Occipital lobe (tissue), 2 donors: ENCODE data around the gene FSTL1. TPM values are rescaled to one million over a fixed set of nuclear protein-coding genes. Genes with fewer than 3 reads are reported as not detected.

ENCODE experiments used
- DNase-seq: peaks from one replicate; lab custom pipeline; 2025; lab: John Stamatoyannopoulos, UW
- total RNA-seq: library from RNA; depleted of rRNA; stranded (reverse); fragments of >200 nt; gene quantifications from one replicate; pipeline ENCODE4 v1.2.3, GENCODE V29; 2014

Gene FSTL1
- total RNA-seq, 1 donor from 2014 or later, result 63.8 TPM

GRCh38 chr3:120468635-120469295, 18.0 kb upstream of the FSTL1 start:
- no peak for DNase-seq

DNA sequence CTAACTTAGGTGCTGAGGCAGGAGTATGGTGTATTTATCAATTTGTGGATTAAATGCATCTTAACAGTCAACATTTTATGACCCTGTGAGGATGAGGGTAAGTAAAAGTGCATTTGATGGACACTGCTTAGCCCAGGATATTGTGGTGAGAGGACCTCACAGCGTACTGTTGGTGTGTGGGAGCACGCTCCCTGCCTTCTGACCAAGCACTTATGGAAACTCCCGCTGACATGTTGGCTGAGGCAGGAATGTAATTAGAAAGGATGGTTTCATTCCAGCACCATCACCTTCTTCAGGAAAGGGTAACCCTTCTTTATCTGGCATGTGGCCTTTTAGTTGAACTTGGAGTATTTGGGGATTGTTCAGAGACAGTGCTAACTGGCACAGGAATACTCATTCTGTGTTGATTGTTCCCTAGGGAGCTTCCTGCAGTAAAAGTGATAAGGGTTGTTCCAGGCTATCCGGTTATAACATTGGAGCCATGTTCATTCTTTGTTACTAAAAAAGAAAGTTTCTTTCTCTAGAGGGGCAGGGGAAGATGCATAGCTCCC, 11.7 kb upstream of the FSTL1 start:
- DNase-seq, result no peak

DNA sequence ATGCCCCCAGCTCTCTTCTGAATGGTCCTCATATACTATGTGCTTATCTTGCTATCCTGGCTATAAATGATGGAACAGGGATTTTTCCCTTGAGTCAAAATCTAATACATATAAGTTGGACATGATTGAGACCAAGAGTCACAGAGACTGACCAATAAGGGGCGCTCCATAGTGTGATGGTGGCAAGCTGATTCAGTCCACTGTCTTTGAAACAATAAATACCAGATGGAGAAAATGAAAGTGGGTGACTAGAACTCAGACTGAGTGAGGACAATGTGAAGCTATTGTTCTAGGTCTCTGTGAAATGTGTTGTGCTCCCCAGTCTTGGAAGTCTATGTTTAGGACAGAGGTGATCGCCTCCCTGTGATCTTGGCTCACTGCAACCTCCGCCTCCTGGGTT, 10.6 kb upstream of the FSTL1 start:
- no peak for DNase-seq

GRCh38 chr3:120460862-120461261, 10.1 kb upstream of the FSTL1 start:
- DNase-seq, result peak; percentile 48

DNA sequence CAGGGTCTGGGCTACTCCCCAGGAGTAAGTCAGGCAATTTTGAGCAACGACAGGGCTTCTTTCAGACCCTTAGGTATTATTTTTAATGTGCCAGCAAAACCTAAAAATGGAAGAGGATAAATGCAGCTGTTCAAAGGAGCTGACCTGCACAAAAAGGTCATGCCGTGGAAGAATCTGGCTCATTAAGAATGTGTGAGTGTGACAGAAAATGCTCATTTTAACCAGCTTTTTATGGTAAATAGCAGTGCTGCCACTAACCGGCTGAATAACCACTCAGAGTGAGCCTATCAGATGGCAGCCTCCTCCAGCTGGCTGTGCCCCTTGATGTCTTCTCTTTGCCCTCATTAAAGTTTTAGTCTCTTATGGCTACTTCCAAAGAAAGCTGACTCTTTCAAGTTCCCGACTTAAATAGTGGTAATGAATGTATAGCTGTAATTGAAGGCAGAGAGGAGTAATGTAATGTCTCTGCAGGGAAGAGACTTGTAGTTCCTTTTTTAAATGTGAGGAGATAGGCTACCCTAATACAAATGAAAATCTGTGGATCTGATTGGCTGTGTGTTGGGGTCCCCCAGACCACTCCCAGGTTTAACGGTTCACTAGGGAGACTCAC, 9.5 kb upstream of the FSTL1 start:
- no peak for DNase-seq

GRCh38 chr3:120459196-120459595, 8.4 kb upstream of the FSTL1 start:
- DNase-seq, result no peak

GRCh38 chr3:120457827-120458226, 7.0 kb upstream of the FSTL1 start:
- no peak for DNase-seq

DNA sequence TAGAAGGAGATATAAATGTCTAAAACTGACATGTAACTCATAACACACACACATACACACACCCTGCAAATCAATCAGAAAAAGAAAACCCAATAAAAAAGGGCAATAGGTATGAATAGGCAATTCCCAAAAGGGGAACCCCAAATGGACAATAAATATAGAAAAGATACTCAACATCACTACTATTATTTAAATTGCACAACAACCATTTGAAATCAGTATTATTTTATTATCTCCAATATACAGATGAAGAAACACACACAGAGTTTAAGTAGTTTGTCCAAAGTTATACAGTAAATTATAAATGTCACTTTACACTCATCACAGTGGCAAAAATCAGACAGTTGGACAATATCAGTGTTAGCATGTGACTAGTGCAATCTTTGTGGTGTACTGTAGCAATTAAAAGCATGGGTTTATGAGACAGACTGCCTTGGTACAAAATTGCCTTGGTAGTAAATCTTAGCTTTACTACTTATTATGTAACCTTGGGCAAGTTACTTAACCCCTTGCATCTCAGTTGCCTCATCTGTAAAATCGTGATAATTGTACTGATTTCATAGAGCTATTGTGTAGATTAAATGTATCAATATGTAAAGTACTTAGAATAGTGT, 3.4 kb upstream of the FSTL1 start:
- DNase-seq, result no peak

DNA sequence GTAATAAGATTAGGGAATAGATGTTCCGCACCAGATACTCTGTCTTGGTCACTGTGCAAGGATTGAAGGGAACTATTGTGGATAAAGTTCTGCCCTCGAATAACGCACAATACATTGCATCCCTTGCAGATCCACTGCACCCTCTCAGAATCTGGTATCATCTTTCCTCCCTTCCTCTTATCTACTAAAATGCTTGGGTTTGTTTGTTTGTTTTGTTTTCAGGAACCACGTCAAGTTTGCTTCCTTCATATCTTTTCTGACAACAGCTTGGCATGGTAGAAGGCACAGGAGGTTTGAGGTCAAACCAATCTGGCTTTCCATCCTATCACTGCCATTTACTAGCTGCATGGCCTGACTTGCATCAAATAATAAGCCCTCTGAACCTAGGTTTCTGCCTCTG, 2.0 kb upstream of the FSTL1 start:
- no peak for DNase-seq

- DNase-seq, result no peak
Observed at GRCh38 chr3:120451806-120452205, 1.0 kb upstream of the FSTL1 start.

DNA sequence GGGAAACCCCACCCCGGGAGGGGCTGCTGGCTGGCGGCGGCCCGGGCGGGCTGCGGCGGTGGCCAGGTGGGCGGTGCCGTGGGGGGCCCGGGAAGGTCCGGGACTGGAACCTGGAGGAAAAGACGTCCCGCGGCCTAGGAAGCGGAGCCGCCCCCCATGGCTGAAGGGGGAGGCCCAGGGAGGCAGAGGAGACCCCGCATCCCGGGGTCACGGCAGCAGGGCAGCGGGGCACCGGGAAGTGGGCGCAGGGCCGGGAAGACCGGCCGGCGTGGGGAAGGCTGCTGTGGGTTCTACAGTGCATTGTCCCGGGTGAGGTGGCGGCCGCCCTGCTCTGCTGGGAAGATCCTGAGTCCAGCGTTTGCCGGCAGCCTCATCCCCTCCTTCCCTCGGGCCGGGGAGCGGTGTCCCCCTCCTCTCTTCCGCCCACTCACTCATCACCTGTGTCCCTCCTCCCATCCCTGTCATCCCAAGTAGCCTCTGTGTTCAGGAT, 525 bp upstream of the FSTL1 start:
- DNase-seq, result no peak

- DNase-seq, result no peak
Observed at GRCh38 chr3:120449701-120450599, 842 bp downstream of the FSTL1 start.

DNA sequence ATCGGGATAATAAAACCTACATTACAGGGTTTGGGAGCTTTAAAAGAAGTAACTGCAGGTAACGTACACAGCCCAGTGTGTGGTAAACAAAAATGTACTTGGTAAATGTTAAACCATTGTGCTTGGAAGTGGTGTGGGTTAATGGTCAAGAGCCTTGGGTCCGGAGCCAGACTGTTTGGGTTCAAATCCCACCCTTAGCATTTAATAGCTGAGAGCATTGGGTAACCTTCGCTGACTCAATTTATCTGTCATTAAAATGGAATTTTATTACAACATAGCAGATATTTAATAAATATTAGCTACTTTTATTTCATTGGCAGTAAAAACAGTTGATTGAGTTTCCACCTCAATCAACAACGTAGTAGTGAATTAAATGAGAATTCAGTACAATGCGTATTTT, 1.5 kb downstream of the FSTL1 start:
- no peak for DNase-seq

DNA sequence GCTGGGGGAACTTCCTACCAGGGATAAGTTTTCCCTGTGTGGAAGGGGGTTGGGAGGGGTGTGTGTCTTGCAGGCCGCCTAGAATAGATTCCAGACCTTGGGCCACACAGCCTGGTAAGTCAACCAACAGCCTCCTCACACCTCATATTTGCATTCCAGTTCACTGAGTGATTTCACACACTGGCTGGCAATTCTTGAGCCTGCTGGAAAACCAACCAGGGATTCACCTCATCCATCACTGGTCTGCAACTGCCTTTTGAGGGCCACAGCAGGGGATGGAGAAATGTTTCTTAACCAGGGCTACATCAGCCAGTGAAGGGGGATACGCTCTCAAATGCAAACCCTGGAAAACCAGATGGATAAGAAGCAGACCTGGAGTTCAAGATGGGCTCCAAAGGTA, 2.0 kb downstream of the FSTL1 start:
- no peak for DNase-seq

GRCh38 chr3:120446891-120447668, 3.7 kb downstream of the FSTL1 start:
- no peak for DNase-seq

GRCh38 chr3:120445654-120446053, 5.1 kb downstream of the FSTL1 start:
- DNase-seq, result no peak

DNA sequence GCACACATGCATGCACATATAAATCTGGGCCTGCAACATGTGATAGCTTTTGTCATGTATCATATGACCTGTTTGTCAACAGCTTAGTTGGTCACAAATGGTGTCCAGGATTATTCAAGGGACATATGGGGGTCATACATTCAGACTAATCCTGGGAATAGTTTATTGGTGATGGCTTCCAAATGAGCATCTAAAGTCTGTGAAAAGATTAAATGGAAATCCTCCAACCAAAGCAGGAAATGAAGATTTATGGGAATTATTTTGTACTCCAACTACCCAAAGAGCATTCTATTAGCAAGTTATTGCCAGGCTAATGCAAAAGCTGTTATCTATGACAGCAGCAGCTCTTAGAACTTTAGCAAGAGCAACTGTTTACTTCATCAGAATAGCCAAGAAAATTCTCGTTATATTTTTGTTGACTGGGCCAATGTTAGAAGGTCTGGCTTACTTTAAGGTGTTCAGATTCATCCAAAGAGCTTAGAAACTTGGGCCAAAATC, 7.1 kb downstream of the FSTL1 start:
- DNase-seq, result no peak

GRCh38 chr3:120442975-120443517, 7.7 kb downstream of the FSTL1 start:
- DNase-seq, result no peak

GRCh38 chr3:120441776-120442175, 9.0 kb downstream of the FSTL1 start:
- no peak for DNase-seq

- no peak for DNase-seq
Observed at GRCh38 chr3:120440762-120441161, 10.0 kb downstream of the FSTL1 start.
